ENCODE data around the gene SPIRE2.
"Not testable (repeated sequence)": the region's sequence is repeated elsewhere in the genome, so short reads cannot be mapped to it uniquely, and the experiment has no call there.

SPIRE2 gene

GRCh38 chr16:89828199-89828869, at the start of gene SPIRE2:
TSS of gene SPIRE2 (plus strand) at chr16:89828475. CDS start at chr16:89828551, 76 bp downstream.
- peak; percentile 38 for DNase-seq (ENCODE audit: low spot score)

GRCh38 chr16:89779231-89779908, 48.9 kb upstream of the SPIRE2 start:
- DNase-seq (ENCODE audit: low spot score): no peak

GRCh38 chr16:89779909-89780305, 48.4 kb upstream of the SPIRE2 start:
- no peak for DNase-seq (ENCODE audit: low spot score)

GRCh38 chr16:89782489-89782888, 45.8 kb upstream of the SPIRE2 start:
- DNase-seq (ENCODE audit: low spot score): no peak

GRCh38 chr16:89783952-89784351, 44.3 kb upstream of the SPIRE2 start:
- DNase-seq (ENCODE audit: low spot score): not testable (repeated sequence)

GRCh38 chr16:89784406-89784805, 43.9 kb upstream of the SPIRE2 start:
- DNase-seq (ENCODE audit: low spot score): no peak

GRCh38 chr16:89785523-89786155, 42.6 kb upstream of the SPIRE2 start:
- no peak for DNase-seq (ENCODE audit: low spot score)

GRCh38 chr16:89786474-89787364, 41.6 kb upstream of the SPIRE2 start:
- DNase-seq (ENCODE audit: low spot score): no peak

- DNase-seq (ENCODE audit: low spot score): no peak
Observed at GRCh38 chr16:89787365-89787805, 40.9 kb upstream of the SPIRE2 start.

GRCh38 chr16:89791278-89791995, 36.8 kb upstream of the SPIRE2 start:
- DNase-seq (ENCODE audit: low spot score): no peak

- DNase-seq (ENCODE audit: low spot score): peak; percentile 32
Observed at GRCh38 chr16:89793092-89793491, 35.2 kb upstream of the SPIRE2 start.

GRCh38 chr16:89793955-89794354, 34.3 kb upstream of the SPIRE2 start:
- no peak for DNase-seq (ENCODE audit: low spot score)

- no peak for DNase-seq (ENCODE audit: low spot score)
Observed at GRCh38 chr16:89795676-89796075, 32.6 kb upstream of the SPIRE2 start.

GRCh38 chr16:89796104-89796503, 32.2 kb upstream of the SPIRE2 start:
- no peak for DNase-seq (ENCODE audit: low spot score)

GRCh38 chr16:89798126-89798525, 30.1 kb upstream of the SPIRE2 start:
- DNase-seq (ENCODE audit: low spot score): no peak

- DNase-seq (ENCODE audit: low spot score): no peak
Observed at GRCh38 chr16:89798832-89799370, 29.4 kb upstream of the SPIRE2 start.

GRCh38 chr16:89801800-89802199, 26.5 kb upstream of the SPIRE2 start:
- no peak for DNase-seq (ENCODE audit: low spot score)

- DNase-seq (ENCODE audit: low spot score): no peak
Observed at GRCh38 chr16:89805136-89805905, 23.0 kb upstream of the SPIRE2 start.

- DNase-seq (ENCODE audit: low spot score): not testable (repeated sequence)
Observed at GRCh38 chr16:89806589-89807193, 21.6 kb upstream of the SPIRE2 start.

- DNase-seq (ENCODE audit: low spot score): no peak
Observed at GRCh38 chr16:89808475-89808874, 19.8 kb upstream of the SPIRE2 start.
